Testis (tissue), 3 donors: Measurements from ENCODE around the gene THY1. TPM values are rescaled to one million over a fixed set of nuclear protein-coding genes. Genes with fewer than 3 reads are reported as not detected.
"Not testable (repeated sequence)": the region's sequence is repeated elsewhere in the genome, so short reads cannot be mapped to it uniquely, and the experiment has no call there.

Source experiments
- DNase-seq: peaks from one replicate; pipeline ENCODE4 v3.0.0-alpha.2; 2019
- H3K27ac ChIP-seq, 2 donors: fragments of 200-600 bp; sonication (generic); one replicate each; pipeline ENCODE4 v1.5.1; 2019
- H3K27me3 ChIP-seq: fragments of 200-600 bp; sonication (generic); one replicate; pipeline ENCODE4 v1.5.1; 2019
- H3K36me3 ChIP-seq: fragments of 200-600 bp; sonication (generic); one replicate; pipeline ENCODE4 v1.5.1; 2017; ENCODE audit warnings: low read depth; ENCODE audit errors: missing control alignments
- H3K4me1 ChIP-seq: fragments of 200-600 bp; sonication (generic); one replicate; pipeline ENCODE4 v1.5.1; 2019
- H3K4me3 ChIP-seq, 2 donors: fragments of 200-600 bp; sonication (generic); one replicate each; pipeline ENCODE4 v1.5.1; 2017 to 2019
- H3K9me3 ChIP-seq: fragments of 200-600 bp; sonication (generic); one replicate; pipeline ENCODE4 v1.5.1; 2017
- POLR2A ChIP-seq: fragments of 450-650 bp; IDR thresholded peaks from one replicate; pipeline ENCODE4 v1.6.1; 2017; ENCODE audit warnings: antibody characterized with exemption, mild to moderate bottlenecking, moderate library complexity
- WGBS, 2 donors: methylation state at CpG; one replicate each; pipeline ENCODE4 v1.1.5; 2018; 5-methylcytosine and 5-hydroxymethylcytosine counted together
- intact Hi-C: fragments of 100-400 bp; cut with DNase I; formaldehyde crosslinking; loops from one replicate; pipeline ENCODE4 v1.15.1; 2023; ENCODE audit warnings: low total_unique reads
- polyA plus RNA-seq: library from polyadenylated mRNA; stranded (reverse); fragments of 350-450 nt; fragmentation: Illumina TruSeq; extraction: RNeasy Lipid Tissue Mini Kit (QIAGEN cat#74804); gene quantifications from one replicate; pipeline ENCODE4 v1.2.3, GENCODE V29; 2014; ENCODE audit warnings: low read depth, low replicate concordance; ENCODE audit not compliant: insufficient read depth
- total RNA-seq, 2 donors: library from RNA; depleted of rRNA; stranded (reverse); fragments of >200 nt; gene quantifications; one replicate each; pipeline ENCODE4 v1.2.3, GENCODE V29; 2016
- TF ChIP-seq, protein P1 (sequence below), 3 experiments: fragments of 450-650 bp in 2 of 3; fragments of 200-600 bp in 1 of 3; sonication (generic) in 1 of 3; IDR thresholded peaks; one replicate each; pipeline ENCODE4 v1.5.1; 2016 to 2019; ENCODE audit warnings: antibody characterized with exemption in 3 of 3, mild to moderate bottlenecking in 2 of 3, moderate library complexity in 1 of 3

Gene THY1
- total and polyA plus RNA-seq, 3 donors from 2014 or later: 5.9 to 132 (median 30.0) TPM

DNA sequence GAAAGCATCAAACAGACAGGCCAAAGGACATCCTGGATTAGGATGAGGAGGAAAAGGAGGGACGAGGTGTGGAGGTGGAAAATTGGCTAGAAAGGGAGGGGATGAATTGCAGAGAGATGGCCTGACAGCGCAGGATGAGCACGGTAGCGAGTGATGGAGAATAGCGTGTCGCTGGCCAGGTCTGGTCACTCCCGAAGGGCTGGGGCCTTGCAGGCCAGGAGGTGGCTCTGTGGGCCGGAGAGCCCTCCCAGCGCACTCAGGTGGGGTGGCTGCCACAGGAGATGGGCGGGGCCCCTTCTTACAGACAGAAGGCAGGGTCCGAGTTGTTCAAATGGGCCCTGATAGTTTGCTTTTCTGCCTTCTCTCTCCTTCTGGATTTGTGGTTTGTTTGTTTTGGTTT, 37.1 kb upstream of the THY1 start:
- Histone ChIP-seq H3K36me3 (no peaks in the 10 kb centered on the region), H3K27me3 (no peaks in the 10 kb centered on the region), H3K9me3 (no peaks in the 10 kb centered on the region), H3K4me3 (no peak overlapping the region), H3K4me1 (no peaks in the 10 kb centered on the region), H3K27ac (no peak overlapping the region)
- intact Hi-C loops: no loop called here
- TF ChIP-seq, protein P1, sequence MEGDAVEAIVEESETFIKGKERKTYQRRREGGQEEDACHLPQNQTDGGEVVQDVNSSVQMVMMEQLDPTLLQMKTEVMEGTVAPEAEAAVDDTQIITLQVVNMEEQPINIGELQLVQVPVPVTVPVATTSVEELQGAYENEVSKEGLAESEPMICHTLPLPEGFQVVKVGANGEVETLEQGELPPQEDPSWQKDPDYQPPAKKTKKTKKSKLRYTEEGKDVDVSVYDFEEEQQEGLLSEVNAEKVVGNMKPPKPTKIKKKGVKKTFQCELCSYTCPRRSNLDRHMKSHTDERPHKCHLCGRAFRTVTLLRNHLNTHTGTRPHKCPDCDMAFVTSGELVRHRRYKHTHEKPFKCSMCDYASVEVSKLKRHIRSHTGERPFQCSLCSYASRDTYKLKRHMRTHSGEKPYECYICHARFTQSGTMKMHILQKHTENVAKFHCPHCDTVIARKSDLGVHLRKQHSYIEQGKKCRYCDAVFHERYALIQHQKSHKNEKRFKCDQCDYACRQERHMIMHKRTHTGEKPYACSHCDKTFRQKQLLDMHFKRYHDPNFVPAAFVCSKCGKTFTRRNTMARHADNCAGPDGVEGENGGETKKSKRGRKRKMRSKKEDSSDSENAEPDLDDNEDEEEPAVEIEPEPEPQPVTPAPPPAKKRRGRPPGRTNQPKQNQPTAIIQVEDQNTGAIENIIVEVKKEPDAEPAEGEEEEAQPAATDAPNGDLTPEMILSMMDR (IDR thresholded peaks at IDR 0.05): no peak
- TF ChIP-seq POLR2A: no peak
- 80 to 81% methylated on average over 11 of the region's 11 CpGs for whole genome bisulfite sequencing, 2 donors
- no peak for DNase-seq

DNA sequence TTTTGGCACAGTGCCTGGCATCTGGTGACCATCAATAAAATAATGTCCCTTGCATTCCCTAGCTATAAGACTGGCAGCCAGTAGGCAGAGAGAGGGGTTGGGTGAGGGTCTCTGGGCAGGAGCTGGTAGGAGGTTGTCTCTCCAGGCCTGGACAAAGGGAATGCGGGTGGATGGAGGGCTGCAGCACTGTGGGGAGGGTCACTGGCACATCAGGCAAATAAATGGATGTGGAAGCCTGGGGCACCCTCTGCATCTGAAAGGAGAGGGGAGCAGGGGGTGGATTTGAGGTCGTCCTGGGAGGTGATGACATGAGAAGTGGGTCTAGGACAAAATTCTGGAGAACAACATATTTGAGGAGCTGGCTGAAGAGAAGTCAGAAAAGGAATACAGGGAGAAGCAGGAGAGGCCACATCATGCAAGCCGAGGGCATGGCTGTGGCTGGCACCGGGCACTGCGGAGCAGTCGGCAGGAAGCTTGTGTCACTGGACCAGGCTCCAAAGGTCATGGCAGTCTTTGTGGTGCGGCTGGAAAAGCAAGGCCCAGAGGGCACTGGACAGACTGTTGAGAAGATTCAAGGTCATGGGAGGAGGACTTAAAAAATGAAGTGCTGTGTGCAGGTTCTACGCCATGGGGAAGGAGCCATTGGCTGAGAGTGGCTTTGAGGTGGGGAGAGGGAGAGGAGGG, 36.5 kb upstream of the THY1 start:
- Histone ChIP-seq H3K4me1 (no peaks in the 10 kb centered on the region), H3K4me3 (no peak overlapping the region), H3K36me3 (no peaks in the 10 kb centered on the region), H3K9me3 (no peaks in the 10 kb centered on the region), H3K27me3 (no peaks in the 10 kb centered on the region), H3K27ac (no peak overlapping the region)
- intact Hi-C loops: no loop called here
- WGBS, 2 donors: 81 to 86% methylated on average over 8 of the region's 8 CpGs
- no peak for DNase-seq
- TF ChIP-seq, protein P1 (IDR thresholded peaks at IDR 0.05): no peak
- no peak for TF ChIP-seq POLR2A

DNA sequence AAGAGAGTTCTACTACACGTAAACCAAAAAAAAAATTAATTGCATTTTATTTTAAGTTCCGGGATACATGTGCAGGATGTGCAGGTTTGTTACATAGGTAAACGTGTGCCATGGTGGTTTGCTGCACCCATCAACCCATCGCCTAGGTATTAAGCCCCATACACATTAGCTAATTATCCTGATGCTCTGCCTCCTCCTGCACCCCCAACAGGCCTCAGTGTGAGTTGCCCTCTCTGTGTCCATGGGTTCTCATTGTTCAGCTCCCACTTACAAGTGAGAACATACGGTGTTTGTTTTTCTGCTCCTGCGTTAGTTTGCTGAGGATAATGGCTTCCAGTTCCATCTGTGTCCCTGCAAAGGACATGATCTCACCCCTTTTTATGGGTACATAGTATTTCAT, 32.7 kb upstream of the THY1 start:
- 76 to 84% methylated on average over 6 of the region's 6 CpGs for WGBS, 2 donors
- H3K36me3 ChIP-seq, H3K4me1 ChIP-seq, DNase-seq, H3K9me3 ChIP-seq, H3K4me3 ChIP-seq, H3K27me3 ChIP-seq, intact Hi-C loops, H3K27ac ChIP-seq: not testable (repeated sequence)

DNA sequence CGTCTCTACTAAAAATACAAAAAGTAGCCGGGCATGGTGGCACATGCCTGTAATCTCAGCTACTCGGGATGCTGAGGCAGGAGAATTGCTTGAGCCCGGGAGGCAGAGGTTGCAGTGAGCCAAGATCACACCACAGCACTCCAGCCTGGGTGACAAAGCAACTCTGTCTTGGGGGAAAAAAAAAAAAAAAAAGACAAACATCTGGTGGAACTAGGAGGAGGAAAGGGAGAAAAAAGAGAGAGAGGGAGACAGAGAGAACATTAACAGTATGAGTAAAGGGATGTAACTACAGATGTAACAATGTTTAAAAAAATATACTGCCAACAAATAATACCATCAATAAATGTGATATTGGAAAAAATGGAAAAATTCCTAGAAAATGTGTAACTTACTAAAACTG, 32.3 kb upstream of the THY1 start:
- H3K36me3 ChIP-seq, H3K4me1 ChIP-seq, H3K4me3 ChIP-seq, intact Hi-C loops, H3K27ac ChIP-seq, DNase-seq, H3K27me3 ChIP-seq, H3K9me3 ChIP-seq: not testable (repeated sequence)
- WGBS, 2 donors: 76 to 87% methylated on average over 4 of the region's 4 CpGs

DNA sequence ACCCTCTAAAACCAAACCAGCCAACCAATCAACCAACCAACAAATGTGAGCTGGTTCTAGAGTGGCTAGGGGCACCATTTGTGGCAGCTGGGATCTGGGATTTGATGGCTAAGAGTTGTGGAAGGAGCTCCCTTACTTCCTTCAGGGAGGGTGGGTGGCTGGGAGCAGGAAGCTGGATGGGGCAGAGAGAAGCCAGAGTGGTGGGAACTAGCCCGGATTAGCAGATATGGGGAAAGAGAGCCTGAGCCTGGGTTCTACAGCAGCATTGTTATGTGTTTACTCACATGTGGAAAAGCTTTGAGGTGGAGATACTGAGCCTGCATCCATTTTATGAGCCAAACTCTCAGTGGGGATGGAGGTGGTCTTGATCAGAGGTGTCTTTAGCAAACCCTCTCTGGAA, 30.9 kb upstream of the THY1 start:
- WGBS, 2 donors: 70 to 94% methylated on average over 1 of the region's 1 CpG
- Histone ChIP-seq H3K27me3 (no peaks in the 10 kb centered on the region), H3K27ac (no peak overlapping the region), H3K9me3 (no peaks in the 10 kb centered on the region), H3K4me1 (no peaks in the 10 kb centered on the region), H3K4me3 (no peak overlapping the region), H3K36me3 (no peaks in the 10 kb centered on the region)
- TF ChIP-seq, protein P1 (IDR thresholded peaks at IDR 0.05): no peak
- no peak for TF ChIP-seq POLR2A
- no peak for DNase-seq
- intact Hi-C loops: no loop called here
